SKM-1 treated with dmso at 0.1 percent for 144 hours (cell line): ENCODE measurements around the gene SMARCAL1.

Source experiments
- DNase-seq: peaks from one replicate; lab custom pipeline; 2025; ENCODE audit not compliant: unreplicated experiment; lab: John Stamatoyannopoulos, UW

The SMARCAL1 gene

DNA sequence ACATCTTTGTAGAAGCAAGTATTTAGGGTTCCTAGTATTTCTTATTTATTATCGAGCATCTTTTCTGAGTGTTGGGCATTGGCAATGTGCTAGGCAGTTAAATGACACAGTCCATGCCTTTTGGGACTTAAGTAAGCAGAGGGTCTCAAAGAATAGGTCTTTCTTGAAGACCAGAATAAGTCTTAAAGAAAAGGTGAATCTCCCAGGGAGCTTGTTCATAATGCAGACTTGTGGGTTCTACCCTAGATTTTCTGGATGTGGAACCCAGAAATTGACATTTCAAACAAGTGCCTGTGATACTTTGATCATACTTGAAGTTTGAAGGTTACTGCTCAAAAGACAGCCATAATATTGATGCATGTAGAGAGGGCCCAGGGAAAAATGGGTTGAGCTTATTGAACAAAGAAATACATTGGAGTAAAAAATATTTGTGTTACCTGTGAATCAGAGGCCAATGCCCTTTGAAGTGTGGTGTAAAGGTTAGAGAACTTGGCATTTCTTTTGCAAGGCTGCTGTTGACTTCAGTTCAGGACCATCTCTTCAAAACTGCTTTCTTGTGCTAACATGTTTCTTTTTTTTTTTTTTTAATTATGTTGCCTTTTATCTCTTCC, 110.7 kb downstream of the SMARCAL1 start:
- no peak for DNase-seq

DNA sequence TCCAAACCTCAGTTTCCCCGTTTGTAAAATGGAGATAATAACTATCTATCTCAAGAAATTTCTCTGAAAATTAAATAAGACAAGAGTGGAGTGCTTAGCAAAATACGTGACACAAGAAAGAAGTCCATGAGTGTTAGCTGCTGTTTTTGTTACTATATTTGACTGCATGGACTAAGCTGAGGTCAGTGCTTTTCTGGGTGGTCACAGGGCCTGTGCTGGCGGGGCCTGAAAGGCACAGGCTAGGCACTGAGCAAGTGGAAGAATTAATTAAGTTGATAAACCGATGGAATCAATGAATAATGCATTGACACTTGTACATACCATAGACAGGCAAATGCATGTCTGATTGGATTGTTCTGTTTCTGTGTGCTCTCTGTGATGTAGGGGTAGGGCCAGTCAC, 113.7 kb downstream of the SMARCAL1 start:
- no peak for DNase-seq

GRCh38 chr2:216526939-216527338, 114.7 kb downstream of the SMARCAL1 start:
- no peak for DNase-seq

GRCh38 chr2:216527600-216527999, 115.3 kb downstream of the SMARCAL1 start:
- no peak for DNase-seq

DNA sequence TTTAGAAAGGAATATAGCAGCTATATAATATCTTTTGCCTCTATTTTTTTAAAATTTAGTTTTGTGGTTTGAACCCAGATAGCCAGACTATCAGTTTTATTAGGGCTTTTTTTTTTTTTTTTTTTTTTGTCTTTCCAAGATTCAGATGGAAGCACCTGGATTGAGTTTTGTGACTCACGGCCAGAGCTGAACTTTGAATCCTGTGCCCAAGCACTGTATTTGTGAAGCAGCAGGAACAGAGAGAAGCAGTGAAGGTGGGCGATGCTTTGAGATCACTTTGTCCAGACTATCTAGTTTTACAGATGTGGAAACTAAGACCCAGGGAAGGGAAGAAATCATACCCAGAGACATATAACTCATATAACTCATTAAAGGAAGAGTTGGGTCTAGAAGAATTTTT, 120.3 kb downstream of the SMARCAL1 start:
- no peak for DNase-seq
